GM19240 (cell line): ENCODE data around the gene CXXC5.
A peak's percentile ranks its signal among the peaks of the same experiment; 100 is the strongest.
"Not testable (repeated sequence)": the region's sequence is repeated elsewhere in the genome, so short reads cannot be mapped to it uniquely, and the experiment has no call there.

ENCODE experiments used
- DNase-seq: peaks from one replicate; pipeline ENCODE4 v3.0.0; 2011; ENCODE audit warnings: low spot score; ENCODE audit not compliant: insufficient read length

CXXC5 gene

GRCh38 chr5:139648205-139649081 lies at the start of gene CXXC5:
CXXC5 (plus strand) TSS chr5:139648349; CDS start chr5:139680524, 32,175 bp downstream.
- no peak for DNase-seq

GRCh38 chr5:139598601-139598965 lies 49.6 kb upstream of the CXXC5 start:
- DNase-seq, result not testable (repeated sequence)

GRCh38 chr5:139600336-139600949 lies 47.7 kb upstream of the CXXC5 start:
- no peak for DNase-seq

GRCh38 chr5:139601429-139601828 lies 46.7 kb upstream of the CXXC5 start:
- no peak for DNase-seq

GRCh38 chr5:139601948-139602347 lies 46.2 kb upstream of the CXXC5 start:
- not testable (repeated sequence) for DNase-seq

GRCh38 chr5:139605887-139606286 lies 42.3 kb upstream of the CXXC5 start:
- no peak for DNase-seq

GRCh38 chr5:139611703-139612584 lies 36.2 kb upstream of the CXXC5 start:
- DNase-seq, result no peak

- DNase-seq, result no peak
These were observed 28.3 kb upstream of the CXXC5 start for GRCh38 chr5:139619861-139620260.

GRCh38 chr5:139625398-139625797 lies 22.8 kb upstream of the CXXC5 start:
- not testable (repeated sequence) for DNase-seq

GRCh38 chr5:139630855-139631254 lies 17.3 kb upstream of the CXXC5 start:
- no peak for DNase-seq

- DNase-seq, result no peak
These were observed 16.5 kb upstream of the CXXC5 start for GRCh38 chr5:139631520-139632165.

GRCh38 chr5:139633295-139634027 lies 14.7 kb upstream of the CXXC5 start:
- DNase-seq, result no peak

- no peak for DNase-seq
These were observed 14.2 kb upstream of the CXXC5 start for GRCh38 chr5:139634028-139634325.

GRCh38 chr5:139634541-139634940 lies 13.6 kb upstream of the CXXC5 start:
- DNase-seq, result no peak

GRCh38 chr5:139635191-139635590 lies 13.0 kb upstream of the CXXC5 start:
- DNase-seq, result no peak

GRCh38 chr5:139635606-139636206 lies 12.4 kb upstream of the CXXC5 start:
- no peak for DNase-seq

GRCh38 chr5:139636207-139636792 lies 11.8 kb upstream of the CXXC5 start:
- DNase-seq, result peak; percentile 92

- no peak for DNase-seq
These were observed 11.2 kb upstream of the CXXC5 start for GRCh38 chr5:139636975-139637408.

- no peak for DNase-seq
These were observed 10.6 kb upstream of the CXXC5 start for GRCh38 chr5:139637438-139638089.
